ENCODE results near the gene GIT1.

Gene GIT1

GRCh38 chr17:29524692-29525091 is 64.8 kb downstream of the GIT1 start:
- no peak for TF ChIP-seq CTCF (conservative IDR thresholded peaks at IDR 0.05; ENCODE audit: low read depth, low read length)
- H3K4me3 ChIP-seq (ENCODE audit: low read depth, low read length), result no peak overlapping the region
- no peak for DNase-seq (ENCODE audit: low read depth)
